Uterus (tissue), 2 donors: ENCODE results near the gene CTDP1.

Source experiments
- CTCF ChIP-seq, 4 experiments: fragments of 200-600 bp in 2 of 4; fragments of 450-650 bp in 2 of 4; sonication (generic) in 2 of 4; IDR thresholded peaks; one replicate each; pipeline ENCODE4 v1.5.1; 2016 to 2019; ENCODE audit warnings: antibody characterized with exemption in 4 of 4, mild to moderate bottlenecking in 2 of 4, moderate library complexity in 1 of 4
- POLR2A ChIP-seq, 2 donors: fragments of 450-650 bp; IDR thresholded peaks; one replicate each; pipeline ENCODE4 v1.6.1; 2016; ENCODE audit warnings: antibody characterized with exemption in 2 of 2, mild to moderate bottlenecking in 1 of 2, moderate library complexity in 1 of 2

GRCh38 chr18:79657342-79657996, 22.1 kb upstream of the CTDP1 start:
- no peak for TF ChIP-seq POLR2A (IDR thresholded peaks at IDR 0.05)
- no peak for TF ChIP-seq CTCF (IDR thresholded peaks at IDR 0.05)
